HG02973 (cell line): ENCODE data around the gene GPC4.
"Not testable (repeated sequence)": the region's sequence is repeated elsewhere in the genome, so short reads cannot be mapped to it uniquely, and the experiment has no call there.

Experiments used
- ATAC-seq: cut with Tn5 transposase; IDR thresholded peaks from one replicate; pipeline ENCODE4 v1.9.1; 2021; ENCODE audit warnings: moderate library complexity; ENCODE audit not compliant: unreplicated experiment

GPC4 gene

DNA sequence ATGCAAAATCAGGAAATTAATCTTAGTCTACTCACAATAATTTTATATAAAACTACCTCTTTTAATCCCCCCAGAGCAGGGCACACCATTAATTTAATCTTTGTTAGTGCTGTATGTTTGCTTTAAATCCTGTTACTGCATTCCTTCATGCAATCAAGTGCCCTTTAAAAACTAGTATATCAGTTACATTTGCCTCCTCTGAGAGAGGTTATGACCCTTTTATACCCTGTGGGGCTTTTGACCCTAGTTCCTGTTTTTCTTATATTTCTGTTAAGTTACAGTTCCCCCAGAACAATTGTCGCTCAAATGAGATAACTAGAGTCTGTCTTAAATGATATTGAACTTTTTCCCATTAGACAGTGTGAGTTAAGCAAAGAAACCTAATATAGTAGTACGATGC, 46.2 kb downstream of the GPC4 start:
- no peak for ATAC-seq

DNA sequence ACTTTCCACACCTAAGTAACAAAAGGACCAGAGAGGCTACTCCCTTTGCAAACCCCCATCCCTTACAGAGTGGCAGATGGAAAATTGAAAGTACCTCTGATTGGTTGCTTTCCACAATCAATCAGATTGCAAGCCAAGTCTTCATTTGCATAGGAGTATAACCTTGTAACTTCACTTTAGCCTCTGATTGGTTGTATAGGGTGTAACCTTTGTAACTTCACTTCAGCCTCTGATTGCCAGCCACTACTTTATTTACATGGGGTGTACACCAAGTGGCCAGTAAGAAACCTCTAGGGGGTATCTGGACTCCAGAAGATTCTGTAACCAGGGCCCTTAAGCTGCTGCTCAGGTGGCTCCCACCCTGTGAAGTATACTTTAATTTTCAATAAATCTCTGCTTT, 48.6 kb downstream of the GPC4 start:
- ATAC-seq = no peak

DNA sequence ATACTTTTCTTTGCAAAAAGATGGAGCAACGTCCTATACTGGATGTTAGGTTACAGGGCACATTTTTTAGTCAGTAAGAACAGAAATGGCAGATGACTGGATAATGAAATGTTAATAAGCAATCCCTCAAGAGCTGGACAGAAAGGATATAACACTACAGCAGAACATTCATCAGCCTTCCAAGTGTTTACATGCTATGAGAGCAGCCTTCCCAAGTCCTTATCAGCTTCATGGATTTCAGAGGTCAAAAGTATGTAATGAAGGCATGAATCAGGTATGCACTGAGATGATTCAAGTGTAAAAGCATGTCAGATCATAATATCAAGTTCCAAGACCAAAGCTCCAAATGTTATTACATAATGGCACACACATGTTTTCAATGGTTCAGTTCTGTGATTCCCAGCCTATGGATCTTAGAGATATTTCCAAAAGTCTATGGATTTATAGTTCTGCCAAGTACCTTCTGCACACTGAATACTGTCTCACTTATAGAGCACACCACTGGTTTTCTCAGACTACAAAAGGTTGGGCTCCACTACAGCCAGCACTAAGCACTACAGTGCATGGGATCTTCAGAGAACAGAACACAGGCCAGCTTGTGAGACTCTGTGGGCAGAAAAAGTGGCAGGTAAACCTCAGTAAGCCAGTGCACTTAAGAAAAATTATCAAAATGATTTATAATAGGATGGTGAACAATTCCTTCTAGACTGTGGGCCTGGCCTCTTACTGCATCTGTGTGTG, 49.2 kb downstream of the GPC4 start:
- no peak for ATAC-seq

DNA sequence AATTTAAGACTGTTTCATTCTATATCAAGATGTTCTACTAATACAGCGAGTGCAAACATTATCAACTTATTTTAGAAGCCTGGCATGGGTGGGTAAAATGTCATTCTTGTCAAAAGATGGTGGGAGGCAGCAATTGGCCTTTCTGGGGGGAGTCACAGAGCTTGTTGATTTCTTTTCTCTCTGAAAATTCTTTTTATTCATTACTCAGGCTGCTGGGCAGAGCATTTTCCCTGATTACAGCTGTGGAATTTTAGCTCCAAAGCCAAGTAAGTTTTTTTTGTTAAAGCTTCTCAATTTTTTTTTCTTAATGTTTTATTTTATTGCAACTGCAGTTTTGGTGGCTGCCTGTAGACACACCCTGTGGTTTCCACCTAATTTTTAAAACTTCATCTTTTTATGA, 50.4 kb downstream of the GPC4 start:
- no peak for ATAC-seq

DNA sequence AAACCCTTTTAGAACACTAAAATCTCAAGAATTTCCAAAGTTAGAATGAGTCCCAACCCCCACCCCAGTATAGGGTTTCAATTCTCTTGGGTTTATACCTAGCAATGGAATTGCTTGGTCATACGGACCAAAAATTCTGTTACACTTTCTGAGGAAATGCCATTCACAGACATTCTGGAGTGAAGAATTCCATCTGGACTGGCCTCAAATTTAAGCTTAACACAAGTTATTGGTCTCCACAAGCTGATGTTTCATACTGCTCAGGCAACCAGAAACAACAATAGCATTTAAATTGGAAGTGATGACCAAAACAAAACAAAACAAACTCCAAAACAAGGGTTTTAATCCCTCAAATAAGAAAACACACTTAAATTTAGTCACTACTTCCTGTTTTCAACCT, 51.1 kb downstream of the GPC4 start:
- no peak for ATAC-seq

DNA sequence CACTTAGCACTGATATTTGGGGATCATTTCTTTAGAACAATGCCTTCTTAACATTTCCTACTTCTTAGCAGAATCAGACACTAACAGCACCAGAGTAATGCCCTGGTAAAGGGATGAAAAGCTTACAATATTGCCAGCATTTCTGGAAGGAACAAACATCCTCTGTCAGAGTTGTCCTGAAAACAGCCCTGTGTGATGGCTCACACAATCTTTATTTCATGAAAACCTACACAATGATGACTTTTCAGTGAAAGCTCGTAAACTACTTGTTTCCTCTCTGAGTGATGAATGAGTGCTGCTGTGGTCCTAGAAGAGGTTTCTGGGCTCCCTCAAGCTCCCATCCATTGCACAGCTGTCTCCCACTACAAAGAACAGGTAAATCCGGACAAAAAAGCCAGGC, 52.8 kb downstream of the GPC4 start:
- ATAC-seq = no peak

DNA sequence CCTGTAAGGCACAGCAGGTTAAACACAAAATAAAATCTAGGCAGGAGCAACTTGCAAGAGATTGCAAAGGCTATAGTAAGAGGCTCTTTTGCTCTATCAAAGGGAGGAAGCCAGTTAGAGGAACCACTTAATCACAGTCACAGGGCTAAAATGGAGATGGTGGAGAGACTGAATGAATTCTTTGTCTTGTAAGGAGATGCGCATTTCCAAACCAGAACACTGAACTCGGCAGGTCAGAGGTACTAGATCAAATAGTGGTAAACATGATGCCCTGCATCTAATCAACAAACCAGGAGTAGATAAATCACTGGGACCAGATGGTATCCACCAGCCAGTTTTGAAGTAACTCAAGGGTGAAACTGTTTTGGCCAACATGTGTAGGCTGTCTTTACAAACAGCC, 55.8 kb downstream of the GPC4 start:
- no peak for ATAC-seq

DNA sequence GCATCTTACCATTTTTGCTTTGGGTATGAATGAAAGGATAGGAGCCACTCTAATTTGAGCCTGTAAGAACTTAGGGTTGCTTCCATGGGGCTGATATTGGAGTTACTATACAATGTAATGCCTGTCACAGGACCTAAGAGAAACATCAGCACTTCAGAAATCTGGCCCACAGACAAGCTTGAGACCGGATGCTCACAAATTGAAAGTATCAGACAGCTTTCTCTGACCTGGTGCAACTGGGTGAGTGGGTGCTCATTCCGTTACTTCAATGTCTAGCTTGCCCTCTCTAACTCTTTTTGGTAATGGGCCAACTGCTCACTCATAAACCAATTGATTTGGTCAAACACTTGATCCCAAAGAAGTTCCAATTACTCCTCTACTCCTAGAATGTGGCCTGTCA, 62.1 kb downstream of the GPC4 start:
- ATAC-seq = no peak

DNA sequence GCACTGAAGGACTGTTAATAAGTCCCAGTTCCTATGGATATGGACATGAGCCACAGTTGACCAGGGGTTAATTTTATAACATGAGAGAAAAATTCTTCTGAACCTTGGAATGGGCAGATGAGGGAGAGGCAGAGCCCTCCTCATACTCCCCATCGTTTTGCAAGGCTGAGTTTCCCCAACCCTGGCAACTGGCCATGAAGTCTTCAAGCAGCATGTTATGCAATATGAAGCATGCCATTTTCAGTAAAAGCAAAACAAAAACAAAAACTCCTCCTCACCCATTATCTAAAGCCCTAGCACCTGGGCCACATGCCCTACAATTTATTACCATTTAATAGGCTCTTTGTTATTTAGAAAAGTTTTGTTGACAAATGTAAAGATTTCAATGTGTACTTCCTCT, 64.5 kb downstream of the GPC4 start:
- ATAC-seq = no peak

DNA sequence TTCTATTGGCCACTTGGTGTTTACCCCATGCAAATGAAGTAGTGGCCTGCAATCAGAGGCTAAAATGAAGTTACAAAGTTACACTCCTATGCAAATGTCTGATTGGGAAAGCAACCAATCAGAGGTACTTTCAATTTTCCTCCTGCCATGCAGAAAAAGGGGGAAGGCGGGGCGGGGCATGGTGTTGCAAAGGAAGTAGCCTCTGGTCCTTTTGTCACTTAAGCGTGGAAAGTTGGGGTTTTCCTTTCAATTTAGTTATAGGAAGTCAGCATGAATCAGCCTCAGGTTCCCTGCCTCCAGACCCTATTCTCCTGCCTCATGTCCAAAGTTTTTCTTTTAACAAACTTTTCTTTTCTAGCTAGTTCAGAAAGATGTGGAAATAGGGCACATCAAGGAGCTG, 69.3 kb downstream of the GPC4 start:
- ATAC-seq = no peak

DNA sequence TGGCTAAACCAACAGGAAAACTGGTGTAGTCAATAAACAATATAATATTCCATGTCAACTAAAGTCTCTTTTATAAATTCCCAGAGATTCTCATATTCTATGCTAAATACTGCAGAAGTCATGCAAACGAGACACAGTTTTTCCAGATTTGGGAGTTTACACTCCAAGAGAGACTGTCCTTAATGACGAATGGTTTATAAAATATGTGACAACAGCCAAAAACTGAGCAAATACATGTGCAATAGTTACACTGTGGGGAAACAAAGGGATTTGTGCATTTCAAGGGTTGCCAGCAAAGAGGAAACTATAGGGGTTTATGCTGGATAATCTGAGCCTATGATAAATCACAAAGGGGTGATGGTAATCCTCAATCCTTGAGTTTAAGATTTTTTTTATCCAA, 75.7 kb downstream of the GPC4 start:
- ATAC-seq = no peak

DNA sequence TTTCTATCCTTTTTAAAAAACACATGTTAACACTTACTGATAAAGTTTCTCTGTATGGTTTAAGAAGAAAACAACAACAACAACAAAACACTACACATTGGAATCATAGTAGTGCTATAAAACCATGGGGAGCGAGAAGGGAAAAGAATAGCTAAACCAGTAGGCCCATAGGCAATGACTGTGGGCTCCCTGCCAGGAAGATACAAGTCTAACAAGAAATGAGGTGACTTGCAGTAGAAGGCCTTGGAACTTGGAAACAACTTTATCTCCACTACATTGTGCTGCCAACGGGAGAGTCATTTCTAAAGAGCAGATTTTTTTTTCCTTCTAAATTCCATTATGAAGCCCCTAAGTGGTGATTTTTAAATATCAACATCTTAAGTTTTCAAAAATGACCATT, 78.0 kb downstream of the GPC4 start:
- ATAC-seq = no peak

DNA sequence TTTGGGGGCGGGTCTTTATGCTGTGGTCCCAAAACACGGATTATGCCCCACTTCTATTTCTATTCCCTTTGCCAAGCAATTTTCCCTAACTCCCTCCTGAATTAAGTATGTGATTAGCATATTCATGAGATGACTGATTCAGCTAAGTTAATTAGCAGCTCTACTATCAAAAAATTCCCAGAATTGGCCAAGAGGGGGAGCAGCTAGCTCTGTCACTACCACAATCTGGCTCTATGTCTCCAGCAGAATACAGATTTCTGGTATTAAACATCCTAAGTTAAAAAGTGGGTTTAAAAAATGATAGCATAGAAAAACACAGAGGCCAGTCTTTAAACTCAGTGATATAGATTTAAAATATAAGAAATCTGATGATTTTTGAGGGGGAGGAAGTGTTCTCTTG, 80.3 kb downstream of the GPC4 start:
- ATAC-seq = no peak

DNA sequence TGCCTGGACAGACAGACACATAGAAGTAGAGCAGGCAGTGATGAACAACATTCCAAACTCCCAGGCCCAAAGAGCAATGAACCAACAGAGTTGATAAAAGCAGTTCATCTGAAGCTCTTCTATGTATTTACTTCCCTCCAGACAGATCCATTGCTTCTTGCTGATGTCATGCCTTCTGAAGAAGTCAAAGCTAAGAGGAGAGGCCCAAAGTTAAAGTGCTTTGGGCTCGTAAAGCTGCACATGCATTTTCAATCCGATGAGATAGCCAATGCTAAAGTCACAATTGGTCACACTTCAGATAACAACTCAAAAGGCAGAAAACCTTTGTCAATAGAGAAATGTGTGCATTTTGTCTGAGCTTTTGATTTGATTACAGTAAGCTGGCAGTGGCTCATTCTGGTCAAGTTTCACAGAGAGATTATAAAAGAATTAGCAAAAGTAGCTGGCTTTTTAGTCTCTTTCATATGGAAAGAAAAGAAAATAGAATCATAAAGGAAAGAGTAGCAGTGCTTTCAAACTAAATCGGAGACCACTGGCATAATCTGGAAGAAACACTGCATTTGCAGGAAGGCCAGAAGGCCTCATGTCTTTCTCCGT, 82.0 kb downstream of the GPC4 start:
- ATAC-seq = no peak

DNA sequence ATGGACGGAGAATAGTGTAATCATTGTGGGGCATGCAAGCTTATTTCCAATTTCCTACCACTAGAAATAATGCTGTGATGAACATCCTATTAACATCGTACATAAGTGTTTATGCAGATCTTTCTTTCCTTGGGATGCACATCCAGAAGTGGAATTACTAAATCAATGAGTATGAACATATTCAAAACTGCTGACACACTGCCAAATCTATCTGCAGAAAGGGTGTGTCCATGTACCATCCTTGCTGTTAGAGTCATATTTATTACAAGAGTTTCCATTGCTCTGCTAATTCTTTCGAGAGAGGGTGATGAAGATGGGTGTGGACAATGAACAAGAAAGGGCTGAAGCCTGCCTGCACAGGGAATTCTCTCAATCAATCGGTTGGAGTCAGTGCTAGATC, 82.6 kb downstream of the GPC4 start:
- ATAC-seq = no peak

DNA sequence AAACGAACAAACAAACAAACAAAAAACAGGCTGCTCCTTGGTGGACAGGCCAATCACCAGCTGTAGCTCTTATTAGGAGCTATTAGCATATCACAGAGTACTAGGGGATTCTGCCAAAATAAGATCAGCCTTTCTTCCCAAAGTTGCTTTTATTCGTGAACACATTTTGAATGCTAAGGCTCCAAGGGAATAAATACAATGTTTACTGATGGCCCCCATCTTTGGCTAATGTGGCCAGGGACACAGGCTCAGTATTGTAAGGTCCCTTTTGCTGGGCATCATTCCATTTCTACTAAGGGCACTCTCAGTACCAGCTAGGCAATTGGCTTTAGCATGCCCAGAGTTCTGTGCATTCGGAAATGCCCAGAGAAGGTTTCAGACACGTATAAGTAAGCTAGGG, 84.3 kb downstream of the GPC4 start:
- no peak for ATAC-seq

DNA sequence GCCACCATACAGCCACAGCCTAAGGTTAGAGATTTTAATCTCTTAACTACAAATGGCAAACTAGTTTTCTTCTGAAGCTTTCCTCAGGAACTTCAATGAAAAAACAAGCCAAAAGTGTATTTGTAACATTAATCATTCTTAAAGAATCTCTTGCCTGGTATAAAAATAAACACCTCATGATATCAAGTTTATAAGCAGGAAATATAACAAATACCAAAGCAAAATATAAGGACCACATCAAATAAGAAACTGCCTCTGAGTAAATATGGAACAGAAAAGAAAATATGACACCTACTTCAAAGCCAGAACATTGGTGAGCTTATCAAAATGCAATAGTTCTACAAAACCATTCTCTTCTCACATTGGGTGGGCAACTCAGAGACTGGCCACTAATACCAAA, 89.9 kb downstream of the GPC4 start:
- no peak for ATAC-seq

DNA sequence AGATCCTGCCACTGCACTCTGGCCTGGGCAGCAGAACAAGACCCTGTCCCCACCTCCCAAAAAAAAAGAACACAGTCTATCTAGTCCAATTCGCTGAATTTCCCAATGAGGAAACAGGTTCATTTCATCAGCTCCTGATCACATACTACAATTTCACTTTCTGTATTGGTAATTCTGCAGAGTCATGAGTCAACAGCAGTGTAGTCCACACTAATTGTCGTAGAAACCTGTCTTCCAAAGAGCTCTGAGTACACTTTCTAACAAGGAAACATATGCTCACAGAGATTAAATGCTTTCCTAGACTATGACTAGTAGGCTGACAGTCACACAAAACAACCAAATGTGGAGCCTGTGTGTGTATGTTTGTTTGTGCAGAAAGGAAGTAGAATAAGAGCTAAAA, 91.9 kb downstream of the GPC4 start:
- no peak for ATAC-seq

DNA sequence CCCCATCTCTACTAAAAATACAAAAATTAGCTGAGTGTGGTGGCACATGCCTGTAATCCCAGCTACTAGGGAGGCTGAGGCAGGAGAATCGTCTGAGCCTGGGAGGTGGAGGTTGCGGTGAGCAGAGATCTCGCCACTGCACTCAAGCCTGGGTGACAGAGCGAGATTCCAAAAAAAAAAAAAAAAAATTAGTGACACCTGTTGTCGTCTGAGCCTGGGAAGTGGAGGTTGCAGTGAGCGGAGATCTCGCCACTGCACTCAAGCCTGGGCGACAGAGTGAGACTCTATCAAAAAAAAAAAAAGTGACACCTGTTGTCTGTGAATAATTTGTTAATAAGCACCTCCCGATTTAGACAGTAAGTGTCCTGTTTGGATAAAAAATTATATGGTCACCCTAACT, 93.0 kb downstream of the GPC4 start:
- ATAC-seq = not testable (repeated sequence)

DNA sequence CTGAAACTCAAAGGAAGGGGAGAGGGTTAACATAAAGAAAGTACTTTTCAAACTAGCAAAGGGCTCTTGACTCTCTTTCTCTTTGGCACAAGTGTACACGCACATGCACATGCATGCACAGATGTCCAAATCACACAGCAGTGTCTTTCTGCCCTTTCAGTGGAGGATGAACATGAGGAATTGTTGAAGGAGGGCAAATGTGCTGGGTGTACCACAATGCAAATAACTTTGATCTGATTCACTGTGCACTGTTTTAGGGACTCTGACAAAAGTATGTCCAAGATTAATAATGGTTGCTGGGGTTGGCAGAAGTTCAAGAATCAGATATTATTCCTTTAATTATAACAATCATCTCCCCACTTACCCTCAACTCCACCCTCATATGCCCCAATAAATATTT, 93.8 kb downstream of the GPC4 start:
- no peak for ATAC-seq

DNA sequence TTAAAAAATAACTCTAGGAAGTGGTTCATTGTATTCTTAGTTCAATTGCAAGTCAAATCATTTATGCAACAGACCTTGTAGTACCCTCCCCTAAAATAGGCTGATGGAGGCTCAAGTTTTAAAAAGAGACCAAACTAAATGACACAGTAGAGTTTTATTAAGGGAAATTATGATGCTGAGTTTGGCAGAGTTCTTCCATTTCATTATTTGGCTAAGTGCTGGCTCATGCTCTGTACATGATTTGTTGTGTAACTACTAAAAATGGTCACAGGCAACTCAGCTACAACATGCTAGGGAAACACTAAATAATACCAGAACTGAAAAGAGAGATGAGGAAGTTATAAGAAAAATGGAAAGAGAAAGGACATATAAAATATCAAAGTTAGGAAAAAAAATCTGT, 101.0 kb downstream of the GPC4 start:
- no peak for ATAC-seq

DNA sequence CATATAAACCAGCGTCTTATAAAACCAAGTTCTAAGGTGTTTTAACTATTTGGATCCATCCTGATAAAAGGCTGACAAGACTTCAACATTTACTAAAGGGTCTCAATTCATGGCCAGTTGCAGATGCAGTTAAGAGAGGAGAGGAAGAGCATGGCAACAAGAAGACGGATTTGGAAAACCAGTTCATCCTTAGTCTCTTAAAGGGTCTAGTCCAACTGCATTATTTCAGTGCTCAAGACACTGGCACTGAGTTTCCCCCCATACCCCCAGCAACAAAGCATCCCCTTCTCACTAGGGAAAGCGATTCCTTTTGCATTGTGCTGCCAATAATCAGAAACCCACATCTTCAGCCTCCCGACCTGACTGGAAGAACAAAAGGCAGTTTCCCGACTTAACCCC, 106.8 kb downstream of the GPC4 start:
- no peak for ATAC-seq
